Osteocyte (in vitro differentiated cells): ENCODE results near the gene SPINDOC. TPM values are rescaled to one million over a fixed set of nuclear protein-coding genes. Genes with fewer than 3 reads are reported as not detected.
"Not testable (repeated sequence)": the region's sequence is repeated elsewhere in the genome, so short reads cannot be mapped to it uniquely, and the experiment has no call there.

Experiments
- DNase-seq: peaks from one replicate; pipeline ENCODE4 v3.0.0; 2021; ENCODE audit warnings: mixed read lengths; ENCODE audit not compliant: unreplicated experiment; ENCODE audit errors: extremely low spot score
- H3K27ac Mint-ChIP-seq: one replicate; pipeline ENCODE4 v1.8.0; 2021; ENCODE audit warnings: mild to moderate bottlenecking, mixed read lengths; ENCODE audit not compliant: unreplicated experiment
- H3K27me3 Mint-ChIP-seq: one replicate; pipeline ENCODE4 v1.8.0; 2021; ENCODE audit warnings: mixed read lengths; ENCODE audit not compliant: unreplicated experiment
- H3K36me3 Mint-ChIP-seq: one replicate; pipeline ENCODE4 v1.8.0; 2021; ENCODE audit warnings: mixed read lengths; ENCODE audit not compliant: unreplicated experiment
- H3K4me1 Mint-ChIP-seq: one replicate; pipeline ENCODE4 v1.8.0; 2021; ENCODE audit warnings: mixed read lengths; ENCODE audit not compliant: unreplicated experiment
- H3K4me3 Mint-ChIP-seq: one replicate; pipeline ENCODE4 v1.8.0; 2021; ENCODE audit warnings: mild to moderate bottlenecking, moderate library complexity, mixed read lengths; ENCODE audit not compliant: unreplicated experiment
- H3K9me3 Mint-ChIP-seq: one replicate; pipeline ENCODE4 v1.8.0; 2021; ENCODE audit warnings: mixed read lengths; ENCODE audit not compliant: unreplicated experiment
- total RNA-seq: library from RNA; stranded (reverse); gene quantifications from 2 replicates; pipeline ENCODE4 v1.2.1, GENCODE V29; 2021
- TF ChIP-seq, protein P1 (sequence below): fragments of 200-600 bp; sonication (generic); IDR thresholded peaks from 2 replicates; pipeline ENCODE4 v1.5.0; 2021; ENCODE audit warnings: antibody characterized with exemption, mild to moderate bottlenecking, moderate library complexity

SPINDOC gene
- total RNA-seq, 1 donor from 2014 or later = 33.5 TPM

DNA sequence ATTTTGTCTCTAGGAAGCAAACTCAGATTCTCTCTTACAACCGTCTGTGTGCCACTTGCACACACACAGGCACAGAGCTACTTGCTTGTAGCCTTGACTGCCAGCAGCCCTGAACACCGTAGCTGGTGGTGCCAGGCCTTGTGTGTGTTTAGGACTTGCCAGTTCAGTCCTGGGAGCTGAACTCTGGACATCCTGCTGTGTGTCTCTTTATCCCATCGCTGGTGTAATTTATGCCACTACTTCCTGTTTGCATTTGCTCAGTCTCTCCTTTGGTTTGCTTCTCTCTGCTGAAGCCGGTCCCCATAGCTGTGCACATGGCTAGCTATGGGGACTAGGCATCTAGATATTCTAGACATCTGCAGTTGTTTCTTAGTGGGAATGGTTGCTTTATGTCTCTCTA, 49.7 kb downstream of the SPINDOC start:
- no peaks in the 10 kb centered on the region for H3K9me3 Mint-ChIP-seq

GRCh38 chr11:63863620-63864019, 50.4 kb downstream of the SPINDOC start:
- H3K36me3 Mint-ChIP-seq, H3K4me3 Mint-ChIP-seq, H3K27ac Mint-ChIP-seq, DNase-seq, H3K9me3 Mint-ChIP-seq, H3K27me3 Mint-ChIP-seq: not testable (repeated sequence)
- H3K4me1 Mint-ChIP-seq = peaks cover 27% of the 10 kb centered on the region

More for the DNA sequence above, 49.7 kb downstream of the SPINDOC start:
- peaks cover 28% of the 10 kb centered on the region for H3K4me1 Mint-ChIP-seq
- H3K27me3 Mint-ChIP-seq = no peaks in the 10 kb centered on the region
- peaks cover 7% of the 10 kb centered on the region for H3K36me3 Mint-ChIP-seq
- DNase-seq = no peak
- TF ChIP-seq, protein P1, sequence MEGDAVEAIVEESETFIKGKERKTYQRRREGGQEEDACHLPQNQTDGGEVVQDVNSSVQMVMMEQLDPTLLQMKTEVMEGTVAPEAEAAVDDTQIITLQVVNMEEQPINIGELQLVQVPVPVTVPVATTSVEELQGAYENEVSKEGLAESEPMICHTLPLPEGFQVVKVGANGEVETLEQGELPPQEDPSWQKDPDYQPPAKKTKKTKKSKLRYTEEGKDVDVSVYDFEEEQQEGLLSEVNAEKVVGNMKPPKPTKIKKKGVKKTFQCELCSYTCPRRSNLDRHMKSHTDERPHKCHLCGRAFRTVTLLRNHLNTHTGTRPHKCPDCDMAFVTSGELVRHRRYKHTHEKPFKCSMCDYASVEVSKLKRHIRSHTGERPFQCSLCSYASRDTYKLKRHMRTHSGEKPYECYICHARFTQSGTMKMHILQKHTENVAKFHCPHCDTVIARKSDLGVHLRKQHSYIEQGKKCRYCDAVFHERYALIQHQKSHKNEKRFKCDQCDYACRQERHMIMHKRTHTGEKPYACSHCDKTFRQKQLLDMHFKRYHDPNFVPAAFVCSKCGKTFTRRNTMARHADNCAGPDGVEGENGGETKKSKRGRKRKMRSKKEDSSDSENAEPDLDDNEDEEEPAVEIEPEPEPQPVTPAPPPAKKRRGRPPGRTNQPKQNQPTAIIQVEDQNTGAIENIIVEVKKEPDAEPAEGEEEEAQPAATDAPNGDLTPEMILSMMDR = no peak
- H3K4me3 Mint-ChIP-seq = no peak overlapping the region
- H3K27ac Mint-ChIP-seq = peak overlapping the region; percentile 83

DNA sequence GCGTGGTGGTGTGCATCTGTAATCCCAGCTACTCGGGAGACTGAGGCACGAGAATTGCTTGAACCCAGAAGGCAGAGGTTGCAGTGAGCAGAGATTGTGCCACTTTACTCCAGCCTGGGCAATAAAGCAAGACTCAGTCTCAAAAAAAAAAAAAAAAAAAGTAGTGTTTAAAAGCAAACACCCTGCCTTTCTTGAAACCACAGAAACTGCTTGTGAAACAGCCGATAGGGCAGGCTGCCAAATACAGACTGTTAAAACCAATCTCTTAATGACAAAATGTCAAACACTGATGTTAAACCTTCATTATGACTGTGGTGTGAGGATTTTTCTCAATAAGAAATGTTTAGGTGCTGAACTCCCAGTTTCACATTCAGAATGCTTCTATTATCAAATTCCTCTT, 53.0 kb downstream of the SPINDOC start:
- Mint-ChIP-seq H3K27me3 (no peaks in the 10 kb centered on the region), H3K4me1 (peaks cover 42% of the 10 kb centered on the region), H3K27ac (no peak overlapping the region), H3K4me3 (no peak overlapping the region), H3K9me3 (no peaks in the 10 kb centered on the region), H3K36me3 (peaks cover 5% of the 10 kb centered on the region)
- TF ChIP-seq, protein P1 = no peak
- no peak for DNase-seq

DNA sequence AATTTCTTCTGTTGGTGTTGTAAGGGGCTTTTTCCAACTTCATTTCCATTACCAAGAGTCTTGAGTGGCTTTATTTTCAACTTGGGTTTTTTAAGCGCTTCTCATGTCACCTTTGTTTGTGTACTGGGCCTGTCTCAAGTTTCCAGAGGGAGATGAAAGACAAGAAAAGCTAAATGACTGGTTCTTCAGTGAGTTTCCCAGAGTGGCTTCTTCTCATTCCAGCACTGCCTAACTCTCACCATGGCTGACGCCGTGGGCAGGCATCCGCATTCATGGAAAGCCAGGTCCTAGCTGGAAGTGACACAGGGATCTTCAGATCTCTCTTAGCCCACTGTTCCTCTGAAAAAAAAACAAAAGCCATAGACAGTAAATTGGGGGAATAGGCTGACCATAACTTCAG, 54.3 kb downstream of the SPINDOC start:
- TF ChIP-seq, protein P1 = no peak
- H3K4me3 Mint-ChIP-seq = no peak overlapping the region
- no peak overlapping the region for H3K27ac Mint-ChIP-seq
- no peaks in the 10 kb centered on the region for H3K9me3 Mint-ChIP-seq
- peaks cover 49% of the 10 kb centered on the region for H3K4me1 Mint-ChIP-seq
- no peak for DNase-seq
- no peaks in the 10 kb centered on the region for H3K27me3 Mint-ChIP-seq
- H3K36me3 Mint-ChIP-seq = peaks cover 5% of the 10 kb centered on the region

DNA sequence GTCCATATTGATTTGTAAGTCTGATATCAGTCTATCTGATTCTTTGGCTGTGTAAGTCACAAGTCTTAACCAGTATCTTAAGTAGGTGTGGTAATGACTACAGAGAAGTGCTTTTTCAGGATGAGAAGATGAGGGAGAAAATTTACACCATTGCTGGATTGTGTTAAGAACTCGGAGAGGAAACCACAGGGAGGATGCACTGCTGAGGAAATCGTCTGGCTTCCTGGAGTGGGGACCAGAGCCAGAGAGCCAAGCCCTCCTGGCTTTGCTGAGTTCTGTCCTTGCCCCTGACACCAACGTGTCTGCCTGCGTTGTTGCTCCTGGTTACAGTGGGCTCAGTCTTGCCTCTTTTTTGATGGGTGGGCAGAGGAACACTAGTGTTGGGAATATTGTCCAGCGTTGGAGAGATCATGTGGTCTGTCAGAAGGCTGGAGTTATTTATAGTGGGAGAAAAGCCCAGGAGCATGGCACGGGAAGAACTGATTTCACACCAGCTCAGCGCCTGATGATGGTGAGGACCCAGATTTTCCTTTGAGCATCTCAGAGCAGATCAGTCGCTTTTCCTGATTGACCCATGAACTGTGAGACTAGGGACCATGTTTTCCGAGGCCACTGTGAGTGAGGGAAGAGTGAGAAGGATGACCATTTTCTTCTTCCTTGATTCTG, 55.3 kb downstream of the SPINDOC start:
- H3K36me3 Mint-ChIP-seq = peaks cover 5% of the 10 kb centered on the region
- H3K27ac Mint-ChIP-seq = no peak overlapping the region
- TF ChIP-seq, protein P1 = no peak
- no peak for DNase-seq
- H3K9me3 Mint-ChIP-seq = no peaks in the 10 kb centered on the region
- peaks cover 51% of the 10 kb centered on the region for H3K4me1 Mint-ChIP-seq
- no peak overlapping the region for H3K4me3 Mint-ChIP-seq
- no peaks in the 10 kb centered on the region for H3K27me3 Mint-ChIP-seq
